ENCODE measurements around the gene LMTK2.

Gene LMTK2

DNA sequence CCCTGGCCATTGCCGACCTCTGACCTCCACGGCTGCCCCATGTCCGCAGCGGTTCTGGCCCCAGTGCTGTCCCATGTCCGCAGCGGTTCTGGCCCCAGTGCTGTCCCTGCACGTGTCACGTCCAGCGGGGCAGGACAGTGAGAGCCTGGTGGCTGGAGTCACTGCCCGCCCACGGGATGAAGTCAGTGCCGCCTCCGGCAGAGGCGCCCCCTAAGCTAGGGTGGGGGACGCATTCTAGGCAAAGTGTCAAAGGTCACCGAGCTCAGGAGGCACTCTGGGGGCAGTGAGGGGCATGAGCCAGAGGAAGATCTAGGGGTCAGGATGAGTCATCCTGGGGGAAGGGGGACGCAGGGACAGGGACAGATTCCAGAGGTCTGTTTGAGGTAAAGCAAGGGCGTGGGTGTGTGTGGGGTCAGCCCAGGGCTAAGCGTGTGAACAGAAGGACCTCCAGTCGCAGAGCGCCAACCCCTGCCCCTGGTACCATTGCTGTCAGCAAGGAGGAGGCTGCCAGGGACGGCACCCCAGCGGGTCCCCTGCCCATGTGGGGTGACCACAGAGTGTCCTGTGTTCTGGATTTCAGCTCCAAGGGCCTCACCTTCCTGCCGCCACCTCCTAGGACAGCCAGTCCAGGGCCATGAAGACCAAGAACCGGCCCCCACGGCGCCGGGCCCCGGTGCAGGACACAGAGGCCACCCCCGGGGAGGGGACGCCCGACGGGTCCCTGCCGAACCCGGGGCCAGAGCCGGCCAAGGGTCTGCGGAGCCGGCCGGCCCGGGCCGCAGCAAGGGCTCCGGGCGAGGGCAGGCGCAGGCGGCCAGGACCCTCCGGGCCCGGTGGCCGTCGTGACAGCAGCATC is 105.2 kb downstream of the LMTK2 start:
- TF ChIP-seq, protein P1, sequence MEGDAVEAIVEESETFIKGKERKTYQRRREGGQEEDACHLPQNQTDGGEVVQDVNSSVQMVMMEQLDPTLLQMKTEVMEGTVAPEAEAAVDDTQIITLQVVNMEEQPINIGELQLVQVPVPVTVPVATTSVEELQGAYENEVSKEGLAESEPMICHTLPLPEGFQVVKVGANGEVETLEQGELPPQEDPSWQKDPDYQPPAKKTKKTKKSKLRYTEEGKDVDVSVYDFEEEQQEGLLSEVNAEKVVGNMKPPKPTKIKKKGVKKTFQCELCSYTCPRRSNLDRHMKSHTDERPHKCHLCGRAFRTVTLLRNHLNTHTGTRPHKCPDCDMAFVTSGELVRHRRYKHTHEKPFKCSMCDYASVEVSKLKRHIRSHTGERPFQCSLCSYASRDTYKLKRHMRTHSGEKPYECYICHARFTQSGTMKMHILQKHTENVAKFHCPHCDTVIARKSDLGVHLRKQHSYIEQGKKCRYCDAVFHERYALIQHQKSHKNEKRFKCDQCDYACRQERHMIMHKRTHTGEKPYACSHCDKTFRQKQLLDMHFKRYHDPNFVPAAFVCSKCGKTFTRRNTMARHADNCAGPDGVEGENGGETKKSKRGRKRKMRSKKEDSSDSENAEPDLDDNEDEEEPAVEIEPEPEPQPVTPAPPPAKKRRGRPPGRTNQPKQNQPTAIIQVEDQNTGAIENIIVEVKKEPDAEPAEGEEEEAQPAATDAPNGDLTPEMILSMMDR (IDR thresholded peaks at IDR 0.05; ENCODE audit: low read depth, low read length, missing control alignments), result no peak
- peak overlapping the region; percentile 78 for H3K4me3 ChIP-seq (ENCODE audit: low read depth, low read length)
- no peak for DNase-seq (ENCODE audit: low read depth)

DNA sequence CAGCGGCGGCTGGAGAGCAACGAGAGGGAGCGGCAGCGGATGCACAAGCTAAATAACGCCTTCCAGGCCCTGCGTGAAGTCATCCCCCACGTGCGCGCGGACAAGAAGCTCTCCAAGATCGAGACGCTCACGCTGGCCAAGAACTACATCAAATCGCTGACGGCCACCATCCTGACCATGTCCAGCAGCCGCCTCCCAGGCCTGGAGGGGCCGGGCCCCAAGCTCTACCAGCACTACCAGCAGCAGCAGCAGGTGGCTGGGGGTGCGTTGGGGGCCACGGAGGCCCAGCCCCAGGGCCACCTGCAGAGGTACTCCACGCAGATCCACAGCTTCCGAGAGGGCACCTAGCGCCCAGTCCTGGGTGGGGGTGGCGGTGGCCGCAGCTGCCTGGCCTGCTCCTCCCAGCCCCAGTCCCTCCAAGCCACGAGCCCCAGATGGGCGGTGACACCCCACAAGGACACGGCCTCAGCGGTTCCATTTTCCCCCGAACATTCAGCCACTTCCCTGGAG is 105.9 kb downstream of the LMTK2 start:
- peak overlapping the region; percentile 6 for H3K4me3 ChIP-seq (ENCODE audit: low read depth, low read length)
- DNase-seq (ENCODE audit: low read depth), result no peak
- TF ChIP-seq, protein P1 (IDR thresholded peaks at IDR 0.05; ENCODE audit: low read depth, low read length, missing control alignments), result no peak

DNA sequence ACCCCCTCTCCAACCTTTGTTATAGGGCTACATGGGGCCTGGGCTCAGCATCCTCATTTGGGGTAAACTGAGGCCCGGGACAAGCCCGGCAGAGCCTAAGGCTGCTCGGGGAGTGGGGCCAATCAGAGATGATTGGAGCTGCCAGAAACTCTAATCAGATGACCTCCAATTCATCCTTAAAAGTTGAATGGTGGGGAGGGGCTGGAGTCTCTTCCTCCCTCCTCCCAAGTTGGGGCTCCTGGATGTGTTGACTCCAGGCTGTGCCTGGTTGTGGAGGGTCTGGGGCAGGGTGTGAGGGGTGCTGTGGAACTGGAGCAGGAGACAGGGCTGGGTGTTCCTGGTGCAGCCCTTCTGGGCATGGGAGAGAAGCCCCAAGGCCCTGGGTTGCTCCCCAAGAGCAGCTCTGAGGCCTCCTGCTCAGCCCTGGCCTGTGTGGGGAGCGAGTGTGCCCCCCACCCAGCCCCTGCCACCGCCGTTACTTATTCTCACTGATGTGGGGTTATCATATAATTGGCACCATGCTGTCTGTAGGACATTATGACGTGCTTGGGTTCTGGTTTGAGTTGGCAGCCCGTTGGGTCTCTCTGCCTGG is 106.7 kb downstream of the LMTK2 start:
- DNase-seq (ENCODE audit: low read depth), result no peak
- TF ChIP-seq, protein P1 (IDR thresholded peaks at IDR 0.05; ENCODE audit: low read depth, low read length, missing control alignments), result no peak
- peak overlapping the region; percentile 6 for H3K4me3 ChIP-seq (ENCODE audit: low read depth, low read length)

DNA sequence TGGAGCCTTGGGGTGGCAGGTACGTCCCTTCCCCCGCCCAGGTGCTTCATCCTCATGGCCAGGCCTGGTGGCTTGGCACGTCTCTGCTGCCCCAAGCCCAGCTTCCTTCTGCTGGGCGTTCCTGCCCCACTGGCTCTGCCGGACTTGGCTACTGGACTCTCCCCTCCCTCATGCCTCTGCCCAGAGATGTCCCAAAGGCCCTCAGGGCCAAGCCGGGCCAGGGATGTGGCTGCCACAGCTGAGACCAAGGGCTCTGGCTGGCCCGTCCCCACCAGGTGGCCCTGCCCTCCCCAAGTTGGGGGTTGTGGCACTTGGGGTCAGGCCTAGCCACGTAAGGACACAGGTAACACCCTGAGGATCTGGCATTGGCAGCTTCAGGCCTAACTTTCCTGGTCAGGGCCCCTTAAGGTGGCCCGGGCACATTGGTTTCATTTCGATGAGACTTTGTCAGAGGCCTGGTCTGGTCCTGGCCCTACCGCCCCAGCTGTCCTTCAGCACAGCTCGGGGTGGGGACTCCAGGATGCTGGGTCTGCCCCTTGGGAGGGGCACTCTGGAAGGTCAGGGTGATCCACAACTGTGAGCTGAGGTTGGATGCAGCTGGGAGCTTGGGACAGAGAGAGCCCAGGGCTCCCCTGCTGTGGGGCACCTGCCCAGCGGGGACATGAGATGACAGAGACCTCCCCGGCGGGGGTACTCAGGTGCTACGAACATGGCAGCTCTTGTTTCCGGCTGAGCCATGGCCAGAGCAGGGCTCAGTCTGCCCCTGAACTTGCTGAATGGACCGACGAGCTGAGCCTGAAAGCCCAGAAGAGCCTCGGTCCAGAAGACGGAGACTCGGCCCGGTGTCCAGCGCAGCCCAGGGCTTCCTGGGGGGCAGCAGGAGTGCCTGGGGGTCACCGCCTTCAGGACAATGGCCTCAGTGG is 107.5 kb downstream of the LMTK2 start:
- TF ChIP-seq, protein P1 (IDR thresholded peaks at IDR 0.05; ENCODE audit: low read depth, low read length, missing control alignments), result no peak
- DNase-seq (ENCODE audit: low read depth), result no peak
- no peak overlapping the region; the same call in 1 of the 2 replicates for H3K4me3 ChIP-seq (ENCODE audit: low read depth, low read length)

DNA sequence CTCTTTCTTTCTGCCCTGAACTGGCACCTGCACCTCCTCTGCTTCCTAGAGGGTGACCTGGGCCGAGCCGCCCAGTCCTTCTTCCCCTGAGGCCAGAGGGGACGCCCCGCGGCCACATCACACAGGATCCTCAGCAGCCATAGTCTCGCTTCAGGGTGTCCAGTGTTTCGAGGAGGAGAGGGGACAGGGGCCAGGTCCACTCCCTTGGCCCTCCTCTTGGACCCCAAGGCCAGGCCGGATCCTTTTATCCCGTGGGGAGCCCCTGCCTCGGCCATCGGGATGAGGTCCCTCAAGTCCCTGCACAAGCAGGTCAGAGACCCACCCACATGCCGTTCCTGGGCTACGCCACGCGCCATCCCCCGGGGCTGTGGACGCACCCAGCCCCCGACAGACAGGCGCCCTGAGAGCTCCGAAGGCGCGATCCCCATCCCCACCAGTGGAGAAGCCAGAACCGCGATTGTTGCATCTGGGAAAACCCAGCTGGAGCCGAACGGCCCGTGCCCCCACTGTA is 108.2 kb downstream of the LMTK2 start:
- no peak for DNase-seq (ENCODE audit: low read depth)
- no peak overlapping the region for H3K4me3 ChIP-seq (ENCODE audit: low read depth, low read length)
- TF ChIP-seq, protein P1 (IDR thresholded peaks at IDR 0.05; ENCODE audit: low read depth, low read length, missing control alignments), result no peak
